Stimulated activated CD4-positive, alpha-beta T cell treated with anti-CD3 and anti-CD28 coated beads, Interleukin-4, amount 100 ng/mL, for 24 hours (primary cell): ENCODE results near the gene RAB7B.

Experiments used
- DNase-seq: peaks from one replicate; pipeline ENCODE4 v3.0.0-alpha.2; 2020

Gene RAB7B

GRCh38 chr1:205993068-205993467 lies 10.1 kb downstream of the RAB7B start:
- DNase-seq: no peak

GRCh38 chr1:205992218-205992882 lies 10.8 kb downstream of the RAB7B start:
- no peak for DNase-seq

- no peak for DNase-seq
Measured at GRCh38 chr1:205991237-205991636, 12.0 kb downstream of the RAB7B start.

- no peak for DNase-seq
Measured at GRCh38 chr1:205990226-205990625, 13.0 kb downstream of the RAB7B start.

- no peak for DNase-seq
Measured at GRCh38 chr1:205989786-205990185, 13.4 kb downstream of the RAB7B start.

- no peak for DNase-seq
Measured at GRCh38 chr1:205988585-205988995, 14.6 kb downstream of the RAB7B start.

- DNase-seq: no peak
Measured at GRCh38 chr1:205986861-205987260, 16.3 kb downstream of the RAB7B start.

- DNase-seq: no peak
Measured at GRCh38 chr1:205986292-205986691, 16.9 kb downstream of the RAB7B start.

- DNase-seq: no peak
Measured at GRCh38 chr1:205985330-205986005, 17.7 kb downstream of the RAB7B start.

GRCh38 chr1:205983925-205984725 lies 19.1 kb downstream of the RAB7B start:
- DNase-seq: peak; percentile 27

GRCh38 chr1:205981257-205981656 lies 21.9 kb downstream of the RAB7B start:
- DNase-seq: no peak

- DNase-seq: no peak
Measured at GRCh38 chr1:205980237-205980870, 22.8 kb downstream of the RAB7B start.

GRCh38 chr1:205979301-205979700 lies 23.9 kb downstream of the RAB7B start:
- DNase-seq: no peak

- no peak for DNase-seq
Measured at GRCh38 chr1:205978676-205979075, 24.5 kb downstream of the RAB7B start.

- peak; percentile 82 for DNase-seq
Measured at GRCh38 chr1:205977402-205978014, 25.7 kb downstream of the RAB7B start.

GRCh38 chr1:205976708-205977401 lies 26.3 kb downstream of the RAB7B start:
- DNase-seq: no peak

GRCh38 chr1:205976036-205976435 lies 27.2 kb downstream of the RAB7B start:
- no peak for DNase-seq

GRCh38 chr1:205975387-205975998 lies 27.7 kb downstream of the RAB7B start:
- no peak for DNase-seq

- DNase-seq: no peak
Measured at GRCh38 chr1:205974712-205975111, 28.5 kb downstream of the RAB7B start.

- no peak for DNase-seq
Measured at GRCh38 chr1:205973377-205974232, 29.6 kb downstream of the RAB7B start.
